ENCODE data around the gene PRSS33. TPM values are rescaled to one million over a fixed set of nuclear protein-coding genes. Genes with fewer than 3 reads are reported as not detected.

The PRSS33 gene
- total and polyA plus RNA-seq, 9 of the 15 experiments (the other 6 are each of a cell fraction or from before 2014, with no cell fraction given) = not detected

DNA sequence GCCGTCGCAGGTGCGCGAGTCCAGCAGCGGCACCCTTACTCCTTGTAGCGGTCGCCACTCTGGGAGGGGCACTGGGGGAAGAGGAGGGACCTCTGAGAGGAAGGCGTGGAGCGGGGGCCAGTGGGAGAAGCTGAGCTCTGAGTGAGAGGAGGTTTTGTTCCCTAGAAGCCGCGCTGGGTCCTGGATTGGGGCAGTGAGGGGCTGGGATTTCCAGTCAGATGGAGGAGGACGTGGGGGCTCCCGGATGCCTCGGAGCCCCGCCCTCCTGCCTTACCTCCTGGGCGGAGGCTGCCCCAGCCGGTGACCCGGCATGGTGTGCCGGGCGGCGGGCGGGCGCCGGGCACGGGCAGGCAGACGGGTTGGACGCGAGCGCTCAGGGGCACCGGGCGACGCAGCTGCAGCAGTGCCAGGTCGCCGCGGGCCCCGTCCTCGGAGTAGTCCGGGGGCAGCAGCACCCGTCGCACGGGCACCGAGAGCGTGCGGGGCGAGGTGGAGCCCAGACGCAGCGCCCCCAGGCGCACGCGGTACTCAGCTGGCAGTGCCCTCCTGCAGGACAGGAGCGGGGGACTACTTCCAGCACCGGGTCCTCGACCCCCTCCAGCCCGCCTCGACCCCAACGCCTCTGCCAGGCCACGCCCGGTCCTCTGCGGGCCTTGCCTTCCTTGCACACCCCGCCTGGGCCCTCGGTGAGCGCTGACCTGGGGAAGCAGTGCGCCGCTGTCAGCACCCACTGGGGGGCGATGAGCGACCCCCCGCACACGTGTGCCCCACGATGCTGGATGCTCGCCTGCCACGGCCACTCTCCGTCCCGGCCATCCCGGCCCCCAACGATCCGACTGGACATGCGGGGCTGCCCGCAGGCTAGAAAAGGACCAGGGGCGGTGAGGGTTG is 2.0 kb downstream of the PRSS33 start (continued):
- TF ChIP-seq CEBPZ (IDR thresholded peaks at IDR 0.05; ENCODE audit: borderline replicate concordance, low read depth, low read length) (no peak), GTF2E2 (tag; IDR thresholded peaks at IDR 0.05) (no peak), TAL1 (IDR thresholded peaks at IDR 0.05) (no peak), ZBTB43 (CRISPR knock-in tag; IDR thresholded peaks at IDR 0.05) (no peak), MCM7 (IDR thresholded peaks at IDR 0.05) (no peak)
- TF ChIP-seq, protein P1, sequence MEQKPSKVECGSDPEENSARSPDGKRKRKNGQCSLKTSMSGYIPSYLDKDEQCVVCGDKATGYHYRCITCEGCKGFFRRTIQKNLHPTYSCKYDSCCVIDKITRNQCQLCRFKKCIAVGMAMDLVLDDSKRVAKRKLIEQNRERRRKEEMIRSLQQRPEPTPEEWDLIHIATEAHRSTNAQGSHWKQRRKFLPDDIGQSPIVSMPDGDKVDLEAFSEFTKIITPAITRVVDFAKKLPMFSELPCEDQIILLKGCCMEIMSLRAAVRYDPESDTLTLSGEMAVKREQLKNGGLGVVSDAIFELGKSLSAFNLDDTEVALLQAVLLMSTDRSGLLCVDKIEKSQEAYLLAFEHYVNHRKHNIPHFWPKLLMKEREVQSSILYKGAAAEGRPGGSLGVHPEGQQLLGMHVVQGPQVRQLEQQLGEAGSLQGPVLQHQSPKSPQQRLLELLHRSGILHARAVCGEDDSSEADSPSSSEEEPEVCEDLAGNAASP (IDR thresholded peaks at IDR 0.05) = no peak
- TF ChIP-seq, protein P2, sequence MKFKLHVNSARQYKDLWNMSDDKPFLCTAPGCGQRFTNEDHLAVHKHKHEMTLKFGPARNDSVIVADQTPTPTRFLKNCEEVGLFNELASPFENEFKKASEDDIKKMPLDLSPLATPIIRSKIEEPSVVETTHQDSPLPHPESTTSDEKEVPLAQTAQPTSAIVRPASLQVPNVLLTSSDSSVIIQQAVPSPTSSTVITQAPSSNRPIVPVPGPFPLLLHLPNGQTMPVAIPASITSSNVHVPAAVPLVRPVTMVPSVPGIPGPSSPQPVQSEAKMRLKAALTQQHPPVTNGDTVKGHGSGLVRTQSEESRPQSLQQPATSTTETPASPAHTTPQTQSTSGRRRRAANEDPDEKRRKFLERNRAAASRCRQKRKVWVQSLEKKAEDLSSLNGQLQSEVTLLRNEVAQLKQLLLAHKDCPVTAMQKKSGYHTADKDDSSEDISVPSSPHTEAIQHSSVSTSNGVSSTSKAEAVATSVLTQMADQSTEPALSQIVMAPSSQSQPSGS (CRISPR knock-in tag; IDR thresholded peaks at IDR 0.05) = no peak

All from K562 (cell line).